GM04503 (cell line): ENCODE data around the gene ZNF48.

Experiments
- DNase-seq: peaks from one replicate; pipeline ENCODE4 v3.0.0-alpha.2; 2012; ENCODE audit warnings: low read depth

The ZNF48 gene

GRCh38 chr16:30444231-30445148 lies 49.3 kb downstream of the ZNF48 start:
- no peak for DNase-seq

- DNase-seq: no peak
Observed at GRCh38 chr16:30445149-30445407, 49.9 kb downstream of the ZNF48 start.

- DNase-seq: peak; percentile 86
Observed at GRCh38 chr16:30445408-30446202, 50.4 kb downstream of the ZNF48 start, which contains the start of gene SEPHS2. Gene SEPHS2 (minus strand): TSS chr16:30445874. CDS start chr16:30445727, 147 bp downstream.

GRCh38 chr16:30446203-30446595 lies 51.0 kb downstream of the ZNF48 start:
- DNase-seq: no peak

GRCh38 chr16:30447512-30448226 lies 52.4 kb downstream of the ZNF48 start:
- no peak for DNase-seq

- DNase-seq: no peak
Observed at GRCh38 chr16:30449116-30449435, 53.9 kb downstream of the ZNF48 start.
